Liver (tissue), 9 donors: ENCODE results near the gene TCF7L1. TPM values are rescaled to one million over a fixed set of nuclear protein-coding genes. Genes with fewer than 3 reads are reported as not detected.

Experiments used
- DNase-seq: peaks from one replicate; pipeline ENCODE4 v3.0.0-alpha.2; 2017; ENCODE audit warnings: low spot score
- H3K27ac ChIP-seq, 2 donors: one replicate each; pipeline ENCODE4 v1.7.0; 2013; ENCODE audit warnings: inconsistent platforms in 2 of 2, low read length in 2 of 2, control low read depth in 1 of 2, low read depth in 1 of 2, mild to moderate bottlenecking in 1 of 2
- H3K27me3 ChIP-seq, 4 donors: one replicate each; pipeline versions ENCODE4 v1.6.1 to v1.7.0; 2013; ENCODE audit warnings: low read length in 3 of 4, inconsistent platforms in 1 of 4, mild to moderate bottlenecking in 1 of 4, moderate library complexity in 1 of 4; ENCODE audit not compliant: control insufficient read depth in 4 of 4, insufficient read depth in 4 of 4
- H3K36me3 ChIP-seq, 4 donors: one replicate each; pipeline versions ENCODE4 v1.6.1 to v1.7.0; 2013; ENCODE audit warnings: low read length in 3 of 4, mild to moderate bottlenecking in 3 of 4, low read depth in 1 of 4, moderate library complexity in 1 of 4; ENCODE audit not compliant: control insufficient read depth in 4 of 4, insufficient read depth in 3 of 4
- H3K4me1 ChIP-seq, 4 donors: one replicate each; pipeline versions ENCODE4 v1.6.1 to v1.7.0; 2013; ENCODE audit warnings: low read length in 3 of 4, mild to moderate bottlenecking in 3 of 4, moderate library complexity in 1 of 4; ENCODE audit not compliant: control insufficient read depth in 4 of 4, insufficient read depth in 4 of 4
- H3K4me3 ChIP-seq, 3 donors: one replicate each; pipeline versions ENCODE4 v1.6.1 to v1.7.0; 2013; ENCODE audit warnings: low read length in 3 of 3, control low read depth in 1 of 3, low read depth in 1 of 3, mild to moderate bottlenecking in 1 of 3
- H3K9ac ChIP-seq, 2 donors: one replicate each; pipeline ENCODE4 v1.7.0; 2013; ENCODE audit warnings: low read length in 2 of 2, mild to moderate bottlenecking in 2 of 2, moderate library complexity in 2 of 2, control low read depth in 1 of 2, low read depth in 1 of 2
- H3K9me3 ChIP-seq, 4 donors: one replicate each; pipeline versions ENCODE4 v1.6.1 to v1.7.0; 2013; ENCODE audit warnings: low read length in 3 of 4; ENCODE audit not compliant: control insufficient read depth in 4 of 4
- EGR1 ChIP-seq, 2 donors: IDR thresholded peaks; 2 replicates each; pipeline ENCODE4 v1.6.1; 2016 to 2018; ENCODE audit warnings: antibody characterized with exemption in 2 of 2, low read depth in 2 of 2
- FOXA1 ChIP-seq: IDR thresholded peaks from 2 replicates; pipeline ENCODE4 v1.6.1; 2016; ENCODE audit warnings: antibody characterized with exemption
- FOXA2 ChIP-seq: IDR thresholded peaks from 2 replicates; pipeline ENCODE4 v1.6.1; 2016; ENCODE audit warnings: antibody characterized with exemption
- GABPA ChIP-seq, 2 donors: IDR thresholded peaks in 1 of 2; conservative IDR thresholded peaks in 1 of 2; 2 replicates each; pipeline ENCODE4 v1.6.1; 2016; ENCODE audit warnings: antibody characterized with exemption in 2 of 2, mild to moderate bottlenecking in 1 of 2, moderate library complexity in 1 of 2
- HNF4A ChIP-seq, 2 donors: conservative IDR thresholded peaks; 2 replicates each; pipeline ENCODE4 v1.6.1; 2016; ENCODE audit warnings: antibody characterized with exemption in 2 of 2, mild to moderate bottlenecking in 2 of 2
- HNF4G ChIP-seq: IDR thresholded peaks from 2 replicates; pipeline ENCODE4 v1.6.1; 2016; ENCODE audit warnings: antibody characterized with exemption
- JUND ChIP-seq, 2 donors: IDR thresholded peaks; 2 replicates each; pipeline ENCODE4 v1.6.1; 2016; ENCODE audit warnings: antibody characterized with exemption in 2 of 2
- NR2F2 ChIP-seq: IDR thresholded peaks from 2 replicates; pipeline ENCODE4 v1.6.1; 2016; ENCODE audit warnings: antibody characterized with exemption
- RAD21 ChIP-seq, 2 donors: IDR thresholded peaks; 2 replicates each; pipeline ENCODE4 v1.6.1; 2016; ENCODE audit warnings: antibody characterized with exemption in 2 of 2, mild to moderate bottlenecking in 2 of 2
- RXRA ChIP-seq, 2 donors: IDR thresholded peaks; 2 replicates each; pipeline ENCODE4 v1.6.1; 2017 to 2018; ENCODE audit warnings: antibody characterized with exemption in 2 of 2, mild to moderate bottlenecking in 1 of 2
- SP1 ChIP-seq: IDR thresholded peaks from 2 replicates; pipeline ENCODE4 v1.6.1; 2018; ENCODE audit warnings: antibody characterized with exemption, mild to moderate bottlenecking
- TAF1 ChIP-seq: conservative IDR thresholded peaks from 2 replicates; pipeline ENCODE4 v1.6.1; 2016; ENCODE audit warnings: antibody characterized with exemption, mild to moderate bottlenecking
- YY1 ChIP-seq: IDR thresholded peaks from 2 replicates; pipeline ENCODE4 v1.6.1; 2016; ENCODE audit warnings: antibody characterized with exemption, mild to moderate bottlenecking
- WGBS: extraction: QIAGEN DNeasy Blood & Tissue Kit; methylation state at CpG from one replicate; pipeline ENCODE4 v1.1.7; 2013; 5-methylcytosine and 5-hydroxymethylcytosine counted together
- polyA plus RNA-seq, 2 donors: library from polyadenylated mRNA; stranded (reverse) in 1 of 2; unstranded in 1 of 2; fragments of 200-250 nt in 1 of 2; fragments of >200 nt in 1 of 2; fragmentation: Nextera tagmentation in 1 of 2; extraction: Ambion mirVana in 1 of 2; gene quantifications; one replicate each; pipeline versions ENCODE4 v1.2.1 to v1.2.3, GENCODE V29; 2013 to 2015
- total RNA-seq, 2 donors: library from RNA; depleted of rRNA; stranded (reverse); fragments of >200 nt; gene quantifications; one replicate each; pipeline ENCODE4 v1.2.3, GENCODE V29; 2014
- TF ChIP-seq, protein P1 (sequence below): fragments of 150-350 bp; IDR thresholded peaks from 2 replicates; pipeline ENCODE4 v1.5.1; 2017; ENCODE audit warnings: improper control_type of control experiment, low read depth, low read length; ENCODE audit not compliant: missing input control
- TF ChIP-seq, protein P2 (sequence below): IDR thresholded peaks from 2 replicates; pipeline ENCODE4 v1.6.1; 2016; ENCODE audit warnings: antibody characterized with exemption, mild to moderate bottlenecking
- TF ChIP-seq, protein P3 (sequence below): IDR thresholded peaks from 2 replicates; pipeline ENCODE4 v1.6.1; 2016; ENCODE audit warnings: antibody characterized with exemption
- TF ChIP-seq, protein P4 (sequence below): IDR thresholded peaks from 2 replicates; pipeline ENCODE4 v1.6.1; 2016; ENCODE audit warnings: antibody characterized with exemption
- donor health status: healthy.
- donor health status: healthy.
- donor health status: healthy.
- donor health status: healthy.
- donor health status: healthy.

The TCF7L1 gene
- total and polyA plus RNA-seq, 4 donors: 1.6 to 6.0 (median 4.8) TPM

DNA sequence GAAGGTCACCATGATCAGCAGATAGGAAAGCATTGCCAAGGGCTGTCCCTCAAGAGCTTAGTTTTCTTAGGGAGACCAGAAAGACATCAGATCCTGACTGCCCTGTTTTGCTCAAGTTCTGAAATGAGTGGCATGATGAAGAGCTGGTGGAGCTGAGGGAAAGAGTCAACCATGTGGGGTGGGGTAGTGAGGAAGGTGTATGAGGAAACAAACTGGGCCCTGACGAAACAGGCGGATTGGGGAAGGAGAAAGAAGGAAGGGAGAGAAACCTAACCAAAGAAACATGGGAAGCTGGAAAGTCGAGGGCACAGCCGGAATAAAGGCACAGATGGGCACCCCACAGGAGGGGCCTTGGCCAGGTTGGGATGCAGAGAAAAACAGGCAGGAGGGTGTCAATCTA, 186.6 kb downstream of the TCF7L1 start:
- WGBS: 90% methylated on average over 4 of the region's 4 CpGs
- no peak overlapping the region for H3K27ac ChIP-seq
- no peaks in the 10 kb centered on the region for H3K27me3 ChIP-seq
- peaks cover 5 to 51% (median 47%) of the 10 kb centered on the region in 4 donors for H3K36me3 ChIP-seq
- no peak for DNase-seq
- peaks cover 11 to 19% (median 16%) of the 10 kb centered on the region in 4 donors for H3K4me1 ChIP-seq
- TF ChIP-seq EGR1 (IDR thresholded peaks at IDR 0.05; ENCODE audit: low read depth in 2 of 2) (no peak), RAD21 (IDR thresholded peaks at IDR 0.05) (no peak), FOXA2 (no peak), RXRA (IDR thresholded peaks at IDR 0.05) (no peak), GABPA (IDR thresholded peaks at IDR 0.05 in 1 of 2, conservative IDR thresholded peaks at IDR 0.05 in 1 of 2) (no peak), JUND (IDR thresholded peaks at IDR 0.05) (no peak), HNF4A (conservative IDR thresholded peaks at IDR 0.05) (no peak), YY1 (no peak), SP1 (no peak), TAF1 (no peak), NR2F2 (no peak)
- TF ChIP-seq, protein P1, sequence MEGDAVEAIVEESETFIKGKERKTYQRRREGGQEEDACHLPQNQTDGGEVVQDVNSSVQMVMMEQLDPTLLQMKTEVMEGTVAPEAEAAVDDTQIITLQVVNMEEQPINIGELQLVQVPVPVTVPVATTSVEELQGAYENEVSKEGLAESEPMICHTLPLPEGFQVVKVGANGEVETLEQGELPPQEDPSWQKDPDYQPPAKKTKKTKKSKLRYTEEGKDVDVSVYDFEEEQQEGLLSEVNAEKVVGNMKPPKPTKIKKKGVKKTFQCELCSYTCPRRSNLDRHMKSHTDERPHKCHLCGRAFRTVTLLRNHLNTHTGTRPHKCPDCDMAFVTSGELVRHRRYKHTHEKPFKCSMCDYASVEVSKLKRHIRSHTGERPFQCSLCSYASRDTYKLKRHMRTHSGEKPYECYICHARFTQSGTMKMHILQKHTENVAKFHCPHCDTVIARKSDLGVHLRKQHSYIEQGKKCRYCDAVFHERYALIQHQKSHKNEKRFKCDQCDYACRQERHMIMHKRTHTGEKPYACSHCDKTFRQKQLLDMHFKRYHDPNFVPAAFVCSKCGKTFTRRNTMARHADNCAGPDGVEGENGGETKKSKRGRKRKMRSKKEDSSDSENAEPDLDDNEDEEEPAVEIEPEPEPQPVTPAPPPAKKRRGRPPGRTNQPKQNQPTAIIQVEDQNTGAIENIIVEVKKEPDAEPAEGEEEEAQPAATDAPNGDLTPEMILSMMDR: no peak
- TF ChIP-seq, protein P2, sequence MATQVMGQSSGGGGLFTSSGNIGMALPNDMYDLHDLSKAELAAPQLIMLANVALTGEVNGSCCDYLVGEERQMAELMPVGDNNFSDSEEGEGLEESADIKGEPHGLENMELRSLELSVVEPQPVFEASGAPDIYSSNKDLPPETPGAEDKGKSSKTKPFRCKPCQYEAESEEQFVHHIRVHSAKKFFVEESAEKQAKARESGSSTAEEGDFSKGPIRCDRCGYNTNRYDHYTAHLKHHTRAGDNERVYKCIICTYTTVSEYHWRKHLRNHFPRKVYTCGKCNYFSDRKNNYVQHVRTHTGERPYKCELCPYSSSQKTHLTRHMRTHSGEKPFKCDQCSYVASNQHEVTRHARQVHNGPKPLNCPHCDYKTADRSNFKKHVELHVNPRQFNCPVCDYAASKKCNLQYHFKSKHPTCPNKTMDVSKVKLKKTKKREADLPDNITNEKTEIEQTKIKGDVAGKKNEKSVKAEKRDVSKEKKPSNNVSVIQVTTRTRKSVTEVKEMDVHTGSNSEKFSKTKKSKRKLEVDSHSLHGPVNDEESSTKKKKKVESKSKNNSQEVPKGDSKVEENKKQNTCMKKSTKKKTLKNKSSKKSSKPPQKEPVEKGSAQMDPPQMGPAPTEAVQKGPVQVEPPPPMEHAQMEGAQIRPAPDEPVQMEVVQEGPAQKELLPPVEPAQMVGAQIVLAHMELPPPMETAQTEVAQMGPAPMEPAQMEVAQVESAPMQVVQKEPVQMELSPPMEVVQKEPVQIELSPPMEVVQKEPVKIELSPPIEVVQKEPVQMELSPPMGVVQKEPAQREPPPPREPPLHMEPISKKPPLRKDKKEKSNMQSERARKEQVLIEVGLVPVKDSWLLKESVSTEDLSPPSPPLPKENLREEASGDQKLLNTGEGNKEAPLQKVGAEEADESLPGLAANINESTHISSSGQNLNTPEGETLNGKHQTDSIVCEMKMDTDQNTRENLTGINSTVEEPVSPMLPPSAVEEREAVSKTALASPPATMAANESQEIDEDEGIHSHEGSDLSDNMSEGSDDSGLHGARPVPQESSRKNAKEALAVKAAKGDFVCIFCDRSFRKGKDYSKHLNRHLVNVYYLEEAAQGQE: no peak
- H3K9ac ChIP-seq: no peak overlapping the region
- H3K9me3 ChIP-seq: no peaks in the 10 kb centered on the region
- no peak overlapping the region for H3K4me3 ChIP-seq

DNA sequence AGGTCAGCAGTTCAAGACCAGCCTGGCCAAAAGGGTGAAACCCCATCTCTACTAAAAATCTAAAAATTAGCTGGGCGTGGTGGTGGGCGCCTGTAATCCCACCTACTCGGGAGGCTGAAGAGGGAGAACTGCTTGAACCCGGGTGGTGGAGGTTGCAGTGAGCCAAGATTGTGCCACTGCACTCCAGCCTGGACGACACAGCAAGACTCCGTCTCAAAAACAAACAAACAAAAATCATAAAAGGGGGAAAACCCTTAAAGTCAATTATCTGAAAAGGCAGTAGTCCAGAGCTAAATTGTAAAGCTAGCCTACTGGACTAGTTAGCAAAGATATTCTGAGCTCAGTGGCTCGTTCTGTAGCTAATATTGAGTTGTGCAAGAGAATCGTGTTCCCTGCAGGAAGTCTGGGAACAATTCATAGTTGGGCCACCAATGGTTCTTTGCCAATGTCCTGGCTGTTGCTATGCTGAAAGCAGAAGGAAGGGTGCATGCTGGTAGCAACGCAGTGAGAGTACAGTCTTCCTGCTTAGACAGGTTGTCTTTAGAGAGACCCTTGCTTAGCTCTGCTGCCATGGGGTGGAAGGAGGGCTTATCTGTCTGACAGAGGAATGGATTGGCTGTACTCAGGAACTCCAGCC, 190.3 kb downstream of the TCF7L1 start:
- no peak for DNase-seq
- Histone ChIP-seq H3K27me3 (no peaks in the 10 kb centered on the region), H3K9me3 (no peaks in the 10 kb centered on the region), H3K36me3 (peaks cover 0 to 31% (median 29%) of the 10 kb centered on the region in 4 donors), H3K9ac (no peak overlapping the region), H3K27ac (peak overlapping the region; percentile 8 to 92), H3K4me1 (peaks cover 11 to 49% (median 34%) of the 10 kb centered on the region in 4 donors), H3K4me3 (no peak overlapping the region)
- WGBS: 53% methylated on average over 9 of the region's 9 CpGs
- TF ChIP-seq YY1 (peak; percentile 50), HNF4A (conservative IDR thresholded peaks at IDR 0.05) (peak in 1 of 2 donors; percentile 46), GABPA (IDR thresholded peaks at IDR 0.05 in 1 of 2, conservative IDR thresholded peaks at IDR 0.05 in 1 of 2) (peak in 1 of 2 donors; percentile 12), JUND (IDR thresholded peaks at IDR 0.05) (no peak), SP1 (peak; percentile 52), EGR1 (IDR thresholded peaks at IDR 0.05; ENCODE audit: low read depth in 2 of 2) (no peak), RAD21 (IDR thresholded peaks at IDR 0.05) (peak; percentile 5 to 22), TAF1 (peak; percentile 56), FOXA2 (no peak), NR2F2 (no peak), FOXA1 (no peak), HNF4G (no peak)
- TF ChIP-seq, protein P3, sequence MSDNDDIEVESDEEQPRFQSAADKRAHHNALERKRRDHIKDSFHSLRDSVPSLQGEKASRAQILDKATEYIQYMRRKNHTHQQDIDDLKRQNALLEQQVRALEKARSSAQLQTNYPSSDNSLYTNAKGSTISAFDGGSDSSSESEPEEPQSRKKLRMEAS: peak; percentile 40
- TF ChIP-seq, protein P4, sequence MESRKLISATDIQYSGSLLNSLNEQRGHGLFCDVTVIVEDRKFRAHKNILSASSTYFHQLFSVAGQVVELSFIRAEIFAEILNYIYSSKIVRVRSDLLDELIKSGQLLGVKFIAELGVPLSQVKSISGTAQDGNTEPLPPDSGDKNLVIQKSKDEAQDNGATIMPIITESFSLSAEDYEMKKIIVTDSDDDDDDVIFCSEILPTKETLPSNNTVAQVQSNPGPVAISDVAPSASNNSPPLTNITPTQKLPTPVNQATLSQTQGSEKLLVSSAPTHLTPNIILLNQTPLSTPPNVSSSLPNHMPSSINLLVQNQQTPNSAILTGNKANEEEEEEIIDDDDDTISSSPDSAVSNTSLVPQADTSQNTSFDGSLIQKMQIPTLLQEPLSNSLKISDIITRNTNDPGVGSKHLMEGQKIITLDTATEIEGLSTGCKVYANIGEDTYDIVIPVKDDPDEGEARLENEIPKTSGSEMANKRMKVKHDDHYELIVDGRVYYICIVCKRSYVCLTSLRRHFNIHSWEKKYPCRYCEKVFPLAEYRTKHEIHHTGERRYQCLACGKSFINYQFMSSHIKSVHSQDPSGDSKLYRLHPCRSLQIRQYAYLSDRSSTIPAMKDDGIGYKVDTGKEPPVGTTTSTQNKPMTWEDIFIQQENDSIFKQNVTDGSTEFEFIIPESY: no peak
- TF ChIP-seq, protein P2: peak; percentile 54
- TF ChIP-seq, protein P1: no peak
